ENCODE data around the gene PSRC1.

Gene PSRC1

GRCh38 chr1:109253803-109254620, 28.9 kb downstream of the PSRC1 start:
- POLR2A ChIA-PET: interaction anchor here (1.2 kb wide), 1 partner anchor 14 kb away, joined by 4 read pairs; no protein-coding TSS in a partner anchor
- no peak for TF ChIP-seq CTCF (IDR thresholded peaks at IDR 0.05; ENCODE audit: control extremely low read depth, extremely low read depth, low read depth, missing control alignments)
- no peak for DNase-seq (ENCODE audit: extremely low spot score)
- CTCF ChIA-PET: interaction anchor here (1.0 to 4.8 kb wide), 6 partner anchors 10 to 279 kb away, joined by 3 to 26 read pairs (median 12); partner anchors contain the start of gene SORT1

GRCh38 chr1:109252893-109253802, 29.8 kb downstream of the PSRC1 start:
- DNase-seq (ENCODE audit: extremely low spot score): no peak
- TF ChIP-seq CTCF (IDR thresholded peaks at IDR 0.05; ENCODE audit: control extremely low read depth, extremely low read depth, low read depth, missing control alignments): no peak
- CTCF ChIA-PET: interaction anchor here (1.0 to 4.8 kb wide), 6 partner anchors 10 to 279 kb away, joined by 3 to 26 read pairs (median 12); partner anchors contain the start of gene SORT1
- POLR2A ChIA-PET: interaction anchor here (1.2 kb wide), 1 partner anchor 13 kb away, joined by 4 read pairs; no protein-coding TSS in a partner anchor

GRCh38 chr1:109252167-109252892, 30.6 kb downstream of the PSRC1 start:
- no peak for DNase-seq (ENCODE audit: extremely low spot score)
- POLR2A ChIA-PET: no interaction called here
- no peak for TF ChIP-seq CTCF (IDR thresholded peaks at IDR 0.05; ENCODE audit: control extremely low read depth, extremely low read depth, low read depth, missing control alignments)
- CTCF ChIA-PET: interaction anchor here (1.0 to 4.8 kb wide), 5 partner anchors 11 to 280 kb away, joined by 3 to 26 read pairs (median 10); partner anchors contain the start of gene SORT1

GRCh38 chr1:109251277-109252166, 31.4 kb downstream of the PSRC1 start:
- CTCF ChIA-PET: interaction anchor here (1.0 to 4.8 kb wide), 5 partner anchors 50 to 281 kb away, joined by 3 to 18 read pairs (median 3); partner anchors contain the start of gene SORT1
- POLR2A ChIA-PET: no interaction called here
- DNase-seq (ENCODE audit: extremely low spot score): no peak
- no peak for TF ChIP-seq CTCF (IDR thresholded peaks at IDR 0.05; ENCODE audit: control extremely low read depth, extremely low read depth, low read depth, missing control alignments)

- CTCF ChIA-PET: interaction anchor here (1.2 to 3.0 kb wide), 2 partner anchors 145 to 282 kb away, joined by 3 to 12 read pairs; no protein-coding TSS in a partner anchor
- POLR2A ChIA-PET: interaction anchor here (1.2 kb wide), 1 partner anchor 9 kb away, joined by 5 read pairs; no protein-coding TSS in a partner anchor
- DNase-seq (ENCODE audit: extremely low spot score): no peak
- TF ChIP-seq CTCF (IDR thresholded peaks at IDR 0.05; ENCODE audit: control extremely low read depth, extremely low read depth, low read depth, missing control alignments): no peak
Observed at GRCh38 chr1:109250454-109251276, 32.3 kb downstream of the PSRC1 start.

All from GM10248 (cell line).